Immature natural killer cell (primary cell): ENCODE measurements around the gene MPC1. TPM values are rescaled to one million over a fixed set of nuclear protein-coding genes. Genes with fewer than 3 reads are reported as not detected.
A peak's percentile ranks its signal among the peaks of the same experiment; 100 is the strongest.

Experiments
- DNase-seq, 3 donors: peaks; one replicate each; pipeline ENCODE4 v3.0.0; 2022; ENCODE audit warnings: mixed read lengths in 1 of 3
- H3K27ac Mint-ChIP-seq, 6 donors: one replicate each; pipeline ENCODE4 v1.8.0; 2020; ENCODE audit warnings: mixed read lengths in 6 of 6, mild to moderate bottlenecking in 5 of 6, inconsistent platforms in 4 of 6, moderate library complexity in 3 of 6
- H3K27me3 Mint-ChIP-seq, 3 donors: one replicate each; pipeline ENCODE4 v1.8.0; 2020 to 2021; ENCODE audit warnings: low read depth in 3 of 3, mild to moderate bottlenecking in 3 of 3, mixed read lengths in 3 of 3, moderate library complexity in 3 of 3, inconsistent platforms in 1 of 3
- H3K36me3 Mint-ChIP-seq, 3 donors: one replicate each; pipeline ENCODE4 v1.8.0; 2020; ENCODE audit warnings: mixed read lengths in 3 of 3, inconsistent platforms in 2 of 3, mild to moderate bottlenecking in 2 of 3
- H3K4me1 Mint-ChIP-seq, 2 donors: one replicate each; pipeline ENCODE4 v1.8.0; 2020; ENCODE audit warnings: inconsistent platforms in 2 of 2, mild to moderate bottlenecking in 2 of 2, mixed read lengths in 2 of 2, moderate library complexity in 1 of 2
- H3K4me3 Mint-ChIP-seq, 5 donors: one replicate each; pipeline ENCODE4 v1.8.0; 2020; ENCODE audit warnings: mild to moderate bottlenecking in 5 of 5, mixed read lengths in 5 of 5, inconsistent platforms in 3 of 5, moderate library complexity in 3 of 5
- H3K9me3 Mint-ChIP-seq, 6 donors: one replicate each; pipeline ENCODE4 v1.8.0; 2020; ENCODE audit warnings: mild to moderate bottlenecking in 6 of 6, mixed read lengths in 6 of 6, inconsistent platforms in 4 of 6, moderate library complexity in 3 of 6
- polyA plus RNA-seq, 3 donors: library from polyadenylated mRNA; unstranded; fragments of 300-500 nt; fragmentation: Illumina TruSeq; gene quantifications; one replicate each; pipeline ENCODE4 v1.2.3, GENCODE V29; 2021

The MPC1 gene
- polyA plus RNA-seq, 3 donors from 2014 or later: 68.7 to 107 (median 85.6) TPM

- H3K4me1 Mint-ChIP-seq: peaks cover 75 to 79% of the 10 kb centered on the region in 2 donors
- H3K9me3 Mint-ChIP-seq: no peaks in the 10 kb centered on the region
- DNase-seq: no peak
- peaks cover 13 to 44% (median 15%) of the 10 kb centered on the region in 3 donors for H3K36me3 Mint-ChIP-seq
- peak overlapping the region in 4 of 5 donors; percentile 6 to 85 (median 76) for H3K4me3 Mint-ChIP-seq
- peaks cover 0 to 10% (median 0%) of the 10 kb centered on the region in 3 donors for H3K27me3 Mint-ChIP-seq
- peak overlapping the region in 3 of 6 donors; percentile 81 to 96 (median 84) for H3K27ac Mint-ChIP-seq
Measured at GRCh38 chr6:166331503-166332415, 51.0 kb downstream of the MPC1 start.

- peaks cover 0 to 14% (median 0%) of the 10 kb centered on the region in 3 donors for H3K27me3 Mint-ChIP-seq
- H3K4me1 Mint-ChIP-seq: peaks cover 77 to 84% of the 10 kb centered on the region in 2 donors
- H3K4me3 Mint-ChIP-seq: no peak overlapping the region
- H3K9me3 Mint-ChIP-seq: no peaks in the 10 kb centered on the region
- no peak for DNase-seq
- H3K36me3 Mint-ChIP-seq: peaks cover 13 to 40% (median 18%) of the 10 kb centered on the region in 3 donors
- H3K27ac Mint-ChIP-seq: peak overlapping the region in 1 of 6 donors; percentile 71
Measured at GRCh38 chr6:166330612-166331011, 52.1 kb downstream of the MPC1 start.

GRCh38 chr6:166325383-166326042, 57.2 kb downstream of the MPC1 start:
- peak in 2 of 3 donors; percentile 32 to 34 for DNase-seq
- H3K36me3 Mint-ChIP-seq: peaks cover 20 to 60% (median 22%) of the 10 kb centered on the region in 3 donors
- H3K4me1 Mint-ChIP-seq: peaks cover 51 to 58% of the 10 kb centered on the region in 2 donors
- H3K27ac Mint-ChIP-seq: peak overlapping the region; percentile 77 to 89 (median 83)
- H3K27me3 Mint-ChIP-seq: peaks cover 0 to 4% (median 0%) of the 10 kb centered on the region in 3 donors
- peak overlapping the region; percentile 7 to 59 (median 44) for H3K4me3 Mint-ChIP-seq
- no peaks in the 10 kb centered on the region for H3K9me3 Mint-ChIP-seq

- Mint-ChIP-seq H3K4me1 (peaks cover 44 to 48% of the 10 kb centered on the region in 2 donors), H3K4me3 (no peak overlapping the region), H3K9me3 (no peaks in the 10 kb centered on the region), H3K27me3 (peaks cover 0 to 4% (median 0%) of the 10 kb centered on the region in 3 donors), H3K36me3 (peaks cover 24 to 55% (median 33%) of the 10 kb centered on the region in 3 donors), H3K27ac (no peak overlapping the region)
- DNase-seq: no peak
Measured at GRCh38 chr6:166323395-166323794, 59.3 kb downstream of the MPC1 start.

GRCh38 chr6:166318649-166319600, 63.8 kb downstream of the MPC1 start:
- Mint-ChIP-seq H3K27me3 (no peaks in the 10 kb centered on the region), H3K4me3 (no peak overlapping the region), H3K9me3 (no peaks in the 10 kb centered on the region), H3K27ac (peak overlapping the region in 3 of 6 donors; percentile 10 to 58 (median 42)), H3K36me3 (peaks cover 14 to 25% (median 20%) of the 10 kb centered on the region in 3 donors), H3K4me1 (peaks cover 6 to 9% of the 10 kb centered on the region in 2 donors)
- no peak for DNase-seq

- H3K27me3 Mint-ChIP-seq: no peaks in the 10 kb centered on the region
- no peak for DNase-seq
- peaks cover 13 to 18% (median 18%) of the 10 kb centered on the region in 3 donors for H3K36me3 Mint-ChIP-seq
- H3K9me3 Mint-ChIP-seq: no peaks in the 10 kb centered on the region
- peaks cover 2 to 5% of the 10 kb centered on the region in 2 donors for H3K4me1 Mint-ChIP-seq
- H3K27ac Mint-ChIP-seq: no peak overlapping the region
- no peak overlapping the region for H3K4me3 Mint-ChIP-seq
Measured at GRCh38 chr6:166318227-166318626, 64.5 kb downstream of the MPC1 start.

GRCh38 chr6:166317261-166318212, 65.2 kb downstream of the MPC1 start:
- H3K4me3 Mint-ChIP-seq: no peak overlapping the region
- peaks cover 0 to 2% of the 10 kb centered on the region in 2 donors for H3K4me1 Mint-ChIP-seq
- H3K9me3 Mint-ChIP-seq: no peaks in the 10 kb centered on the region
- H3K27me3 Mint-ChIP-seq: no peaks in the 10 kb centered on the region
- H3K36me3 Mint-ChIP-seq: peaks cover 10 to 15% (median 12%) of the 10 kb centered on the region in 3 donors
- peak overlapping the region in 2 of 6 donors; percentile 5 to 62 for H3K27ac Mint-ChIP-seq
- DNase-seq: no peak

- H3K27ac Mint-ChIP-seq: no peak overlapping the region
Measured at GRCh38 chr6:166315436-166315835, 67.3 kb downstream of the MPC1 start.

More at GRCh38 chr6:166315436-166315835, 67.3 kb downstream of the MPC1 start:
- Mint-ChIP-seq H3K36me3 (peaks cover 3 to 15% (median 5%) of the 10 kb centered on the region in 3 donors), H3K4me1 (peaks cover 0 to 2% of the 10 kb centered on the region in 2 donors), H3K9me3 (no peaks in the 10 kb centered on the region), H3K27me3 (peaks cover 0 to under 1% (median 0%) of the 10 kb centered on the region in 3 donors), H3K4me3 (no peak overlapping the region)
- DNase-seq: no peak

Other genes with a start within 250 kb of the MPC1 start
- under 1 TPM in 1 of 3 donors, not detected in 2; 0.26 TPM for gene TBXT, start 215.1 kb downstream of the MPC1 start, polyA plus RNA-seq
- not detected for gene PRR18, start 74.5 kb downstream of the MPC1 start, polyA plus RNA-seq
- gene SFT2D1, start 40.4 kb downstream of the MPC1 start, polyA plus RNA-seq: 100 to 1,000 TPM in 1 of 3 donors, 10 to 100 TPM in 2; 92.7 to 144 (median 94.2) TPM
- under 1 TPM; 0.18 to 0.58 (median 0.38) TPM for gene RAMACL, start 203.7 kb upstream of the MPC1 start, polyA plus RNA-seq
- gene RPS6KA2, start 244.3 kb upstream of the MPC1 start, polyA plus RNA-seq: 1 to 10 TPM; 2.5 to 5.3 (median 3.4) TPM